K562 (cell line): ENCODE measurements around the gene MECP2. TPM values are rescaled to one million over a fixed set of nuclear protein-coding genes. Genes with fewer than 3 reads are reported as not detected.

Source experiments
- ATAC-seq: fragments of 200-7000 bp; cut with Tn5 transposase; 3 replicates; pipeline ENCODE4 v1.9.1; 2020; ENCODE audit warnings: moderate library complexity
- BruUV-seq: library from RNA; stranded (reverse); fragments of 400-500 nt; replicated peaks from 2 replicates; lab custom pipeline; 2021; lab: Mats Ljungman, UMichigan
- CTCF ChIA-PET: fragments of 300-600 bp; formaldehyde crosslinking; extraction: SDS; loops from one replicate; lab custom pipeline; 2021; ENCODE audit warnings: low intra/inter-chr PET ratio; lab: Yijun Ruan, JAX
- POLR2A ChIA-PET: fragments of 300-600, 350-650 bp; sonication (Branson Sonifier 250); formaldehyde crosslinking; extraction: SDS; loops from one replicate; lab custom pipeline; 2021; ENCODE audit warnings: antibody characterized with exemption, inconsistent platforms; lab: Yijun Ruan, JAX
- DNase-seq, 4 experiments: peaks; one replicate each; pipeline versions ENCODE4 v3.0.0 to v3.0.0-alpha.2; 2011 to 2018; ENCODE audit warnings: low spot score in 3 of 4, mixed read lengths in 3 of 4; ENCODE audit errors: extremely low read depth in 1 of 4
- FAIRE-seq: peaks from 2 replicates; lab custom pipeline; 2011; peaks lifted over from hg19 to GRCh38; lab: Jason Lieb, UNC
- H2AFZ ChIP-seq: 2 replicates; pipeline ENCODE4 v1.6.0; 2011; ENCODE audit warnings: low read depth, low read length, control low read depth, inconsistent platforms
- H3K27ac ChIP-seq: fragments of 200-600 bp; 3 replicates; pipeline ENCODE4 v1.8.0; 2011; ENCODE audit warnings: low read depth, mild to moderate bottlenecking, control low read depth, inconsistent platforms, low read length, moderate library complexity, mixed read lengths; ENCODE audit errors: extremely low read depth
- H3K27me3 ChIP-seq, 2 experiments: fragments of 300-600 bp in 1 of 2; 2 replicates in 1 of 2; 3 replicates in 1 of 2; pipeline versions ENCODE4 v1.6.0 to v1.8.0; 2011; ENCODE audit warnings: inconsistent platforms in 2 of 2, low read length in 2 of 2, mild to moderate bottlenecking in 1 of 2, mixed read lengths in 1 of 2, moderate library complexity in 1 of 2; ENCODE audit not compliant: control insufficient read depth in 2 of 2, insufficient read depth in 2 of 2
- H3K36me3 ChIP-seq: fragments of 300-600 bp; 3 replicates; pipeline ENCODE4 v1.8.0; 2011; ENCODE audit warnings: mild to moderate bottlenecking, low read length, inconsistent platforms; ENCODE audit not compliant: control insufficient read depth, insufficient read depth
- H3K4me1 ChIP-seq, 2 experiments: fragments of 200-600 bp in 1 of 2; replicated peaks in 1 of 2; 2 replicates in 1 of 2; 3 replicates in 1 of 2; pipeline versions ENCODE4 v1.5.1 to v1.8.0; 2011; ENCODE audit warnings: inconsistent platforms in 2 of 2, low read length in 2 of 2, mild to moderate bottlenecking in 1 of 2, mixed read lengths in 1 of 2, moderate library complexity in 1 of 2; ENCODE audit not compliant: control insufficient read depth in 2 of 2, insufficient read depth in 2 of 2
- H3K4me2 ChIP-seq: 2 replicates; pipeline ENCODE4 v1.6.1; 2011; ENCODE audit warnings: low read length, control low read depth, inconsistent platforms, mixed read lengths; ENCODE audit not compliant: insufficient read depth
- H3K4me3 ChIP-seq: fragments of 200-600 bp; sonication (generic), shearing (Covaris generic); 2 replicates; pipeline ENCODE4 v1.5.1; 2016; ENCODE audit warnings: control low read depth, inconsistent platforms
- H3K79me2 ChIP-seq: fragments of 200-600 bp; 3 replicates; pipeline ENCODE4 v1.8.0; 2011; ENCODE audit warnings: low read length, inconsistent platforms; ENCODE audit not compliant: control insufficient read depth, insufficient read depth
- H3K9ac ChIP-seq, 2 experiments: 2 replicates each; pipeline versions ENCODE4 v1.6.0 to v1.6.1; 2011; ENCODE audit warnings: low read depth in 2 of 2, low read length in 2 of 2, control low read depth in 1 of 2, inconsistent platforms in 1 of 2, mild to moderate bottlenecking in 1 of 2, mixed read lengths in 1 of 2; ENCODE audit not compliant: insufficient read depth in 1 of 2
- H3K9me1 ChIP-seq: one replicate; pipeline ENCODE4 v1.6.0; 2011; ENCODE audit warnings: inconsistent platforms, mild to moderate bottlenecking, low read length, moderate library complexity; ENCODE audit not compliant: control insufficient read depth, insufficient read depth
- H3K9me3 ChIP-seq: replicated peaks from 2 replicates; pipeline ENCODE4 v1.5.1; 2011; ENCODE audit warnings: low read depth, low read length, inconsistent platforms; ENCODE audit not compliant: control insufficient read depth, insufficient read depth
- H4K20me1 ChIP-seq: replicated peaks from 2 replicates; pipeline ENCODE4 v1.6.1; 2011; ENCODE audit warnings: low read length, inconsistent platforms, mixed read lengths; ENCODE audit not compliant: control insufficient read depth, insufficient read depth
- C11orf30 ChIP-seq: fragments of 450-650 bp; IDR thresholded peaks from 2 replicates; pipeline ENCODE4 v1.6.1; 2016; ENCODE audit warnings: low read depth, mild to moderate bottlenecking
- EP300 ChIP-seq: IDR thresholded peaks from 2 replicates; pipeline ENCODE4 v1.6.1; 2012; ENCODE audit warnings: low read length, improper control_type of control experiment
- NRF1 ChIP-seq, 2 experiments: fragments of 450-650 bp; IDR thresholded peaks in 1 of 2; conservative IDR thresholded peaks in 1 of 2; 2 replicates each; pipeline ENCODE4 v1.6.1; 2014; ENCODE audit warnings: mild to moderate bottlenecking in 2 of 2
- POLR3A ChIP-seq: IDR thresholded peaks from 2 replicates; pipeline ENCODE4 v1.6.1; 2011; ENCODE audit warnings: borderline replicate concordance, mild to moderate bottlenecking, moderate library complexity; ENCODE audit not compliant: insufficient read length, insufficient read depth; ENCODE audit errors: extremely low read depth
- RBM39 ChIP-seq: fragments of 200-400 bp; formaldehyde crosslinking; optimal IDR thresholded peaks from 2 replicates; pipeline ENCODE3; 2018; ENCODE audit warnings: low read depth, low read length
- SPI1 ChIP-seq: IDR thresholded peaks from 2 replicates; pipeline ENCODE4 v1.6.1; 2011; ENCODE audit warnings: low read depth, low read length, control low read depth, borderline replicate concordance
- WGBS: fragments of 100-300 bp; shearing (Covaris generic); methylation state at CpG from one replicate; pipeline ENCODE4 v1.1.6; 2016; ENCODE audit warnings: low coverage, mixed read lengths; ENCODE audit not compliant: insufficient coverage; ENCODE audit errors: missing lambda C conversion rate; 5-methylcytosine and 5-hydroxymethylcytosine counted together
- in situ Hi-C: fragments of 300-500 bp; cut with MboI; formaldehyde crosslinking; loops from 4 replicates; pipeline ENCODE4 v1.15.0; 2018; ENCODE audit warnings: inconsistent platforms, mixed read lengths
- intact Hi-C: fragments of 100-400 bp; cut with micrococcal nuclease; formaldehyde crosslinking; loops from 2 replicates; pipeline ENCODE4 v1.14.2; 2022
- polyA plus RNA-seq, 8 experiments: library from polyadenylated mRNA; depleted of rRNA in 4 of 8; stranded (reverse) in 5 of 8; unstranded in 3 of 8; fragments of >200 nt; fragmentation: Nextera tagmentation in 2 of 8; fragmentation: Illumina TruSeq in 1 of 8; extraction: Ambion mirVana in 2 of 8; extraction: Trizol in 1 of 8; gene quantifications; 2 replicates each; pipeline versions ENCODE4 v1.2.1 to v1.2.3, GENCODE V29; 2011 to 2014; ENCODE audit warnings: inconsistent platforms in 1 of 8, missing spikeins in 1 of 8
- total RNA-seq, 7 experiments: library from RNA; depleted of rRNA in 6 of 7; stranded (reverse); fragments of >200 nt in 6 of 7; fragmentation: Illumina TruSeq in 2 of 7; extraction: Trizol in 2 of 7; gene quantifications; 2 replicates each; pipeline versions ENCODE4 v1.2.1 to v1.2.3, GENCODE V29; 2011 to 2021; ENCODE audit warnings: low replicate concordance in 1 of 7

The MECP2 gene
- total and polyA plus RNA-seq, 9 of the 15 experiments (the other 6 are each of a cell fraction or from before 2014, with no cell fraction given): 2.1 to 50.9 (median 30.5) TPM

- Histone ChIP-seq H3K27me3 (no peaks in the 10 kb centered on the region), H3K9ac (no peak overlapping the region), H3K36me3 (peaks cover 5% of the 10 kb centered on the region; the same call in 1 of the 3 replicates), H2AFZ (no peak overlapping the region), H3K9me3 (no peaks in the 10 kb centered on the region), H3K4me1 (peaks cover 12 to 14% of the 10 kb centered on the region in 2 experiments; a peak in 4 of 5 replicates), H3K4me2 (no peak overlapping the region), H4K20me1 (no peaks in the 10 kb centered on the region), H3K9me1 (no peaks in the 10 kb centered on the region), H3K27ac (no peak overlapping the region), H3K79me2 (no peaks in the 10 kb centered on the region), H3K4me3 (no peak overlapping the region)
- ChIA-PET POLR2A (interaction anchor here (0.7 kb wide), 2 partner anchors 14 to 49 kb away, joined by 4 to 5 read pairs; no protein-coding TSS in a partner anchor), CTCF (no interaction called here)
- no peak for DNase-seq
- in situ Hi-C loops: no loop called here
- BruUV-seq: no TSS peak
- intact Hi-C loops: no loop called here
- 51% methylated on average over 4 of the region's 5 CpGs for WGBS
- ATAC-seq: no peak
- TF ChIP-seq NRF1 (conservative IDR thresholded peaks at IDR 0.05 in 1 of 2, IDR thresholded peaks at IDR 0.05 in 1 of 2) (no peak), EP300 (no peak), POLR3A (no peak), SPI1 (no peak), C11orf30 (no peak), RBM39 (no peak)
- FAIRE-seq: no peak
These were observed 97.5 kb downstream of the MECP2 start for GRCh38 chrX:154000051-154000450.
